ENCODE measurements around the gene XPO5.
"Not testable (repeated sequence)": the region's sequence is repeated elsewhere in the genome, so short reads cannot be mapped to it uniquely, and the experiment has no call there.

Gene XPO5

GRCh38 chr6:43517505-43518357, 58.1 kb downstream of the XPO5 start:
- DNase-seq (ENCODE audit: low spot score), result no peak

GRCh38 chr6:43516697-43517504, 58.9 kb downstream of the XPO5 start, which contains the start of the genes POLR1C and YIPF3:
TSS of gene POLR1C (plus strand) at chr6:43517089. CDS start at chr6:43517110, 21 bp downstream.
TSS of gene YIPF3 (minus strand) at chr6:43516926. CDS start at chr6:43516807, 119 bp downstream.
- DNase-seq (ENCODE audit: low spot score), result peak; percentile 100

- no peak for DNase-seq (ENCODE audit: low spot score)
Observed at GRCh38 chr6:43516367-43516696, 59.5 kb downstream of the XPO5 start.

GRCh38 chr6:43515808-43516207, 60.0 kb downstream of the XPO5 start:
- no peak for DNase-seq (ENCODE audit: low spot score)

GRCh38 chr6:43511824-43512415, 63.9 kb downstream of the XPO5 start:
- DNase-seq (ENCODE audit: low spot score), result no peak

- DNase-seq (ENCODE audit: low spot score), result no peak
Observed at GRCh38 chr6:43510827-43511163, 65.0 kb downstream of the XPO5 start.

GRCh38 chr6:43509984-43510826, 65.6 kb downstream of the XPO5 start, which contains the start of gene LRRC73:
TSS of gene LRRC73 (minus strand) at chr6:43510346. CDS start at chr6:43509785, 561 bp downstream.
- DNase-seq (ENCODE audit: low spot score), result peak; percentile 94

GRCh38 chr6:43509142-43509983, 66.5 kb downstream of the XPO5 start:
- peak; percentile 34 for DNase-seq (ENCODE audit: low spot score)

- no peak for DNase-seq (ENCODE audit: low spot score)
Observed at GRCh38 chr6:43508481-43509141, 67.2 kb downstream of the XPO5 start.

- peak; percentile 85 for DNase-seq (ENCODE audit: low spot score)
Observed at GRCh38 chr6:43506667-43507471, 69.0 kb downstream of the XPO5 start.

- DNase-seq (ENCODE audit: low spot score), result no peak
Observed at GRCh38 chr6:43506171-43506570, 69.7 kb downstream of the XPO5 start.

- no peak for DNase-seq (ENCODE audit: low spot score)
Observed at GRCh38 chr6:43505718-43506117, 70.1 kb downstream of the XPO5 start.

- no peak for DNase-seq (ENCODE audit: low spot score)
Observed at GRCh38 chr6:43504756-43505593, 70.9 kb downstream of the XPO5 start.

GRCh38 chr6:43503443-43503842, 72.4 kb downstream of the XPO5 start:
- no peak for DNase-seq (ENCODE audit: low spot score)

GRCh38 chr6:43502666-43503065, 73.2 kb downstream of the XPO5 start:
- DNase-seq (ENCODE audit: low spot score), result no peak

- no peak for DNase-seq (ENCODE audit: low spot score)
Observed at GRCh38 chr6:43500921-43501320, 74.9 kb downstream of the XPO5 start.

GRCh38 chr6:43499028-43499815, 76.6 kb downstream of the XPO5 start:
- no peak for DNase-seq (ENCODE audit: low spot score)

- DNase-seq (ENCODE audit: low spot score), result not testable (repeated sequence)
Observed at GRCh38 chr6:43498291-43498690, 77.5 kb downstream of the XPO5 start.
